ENCODE measurements around the gene CSRP2. TPM values are rescaled to one million over a fixed set of nuclear protein-coding genes. Genes with fewer than 3 reads are reported as not detected.

CSRP2 gene
- total RNA-seq, 4 donors from 2014 or later: 46.1 to 129 (median 74.8) TPM

DNA sequence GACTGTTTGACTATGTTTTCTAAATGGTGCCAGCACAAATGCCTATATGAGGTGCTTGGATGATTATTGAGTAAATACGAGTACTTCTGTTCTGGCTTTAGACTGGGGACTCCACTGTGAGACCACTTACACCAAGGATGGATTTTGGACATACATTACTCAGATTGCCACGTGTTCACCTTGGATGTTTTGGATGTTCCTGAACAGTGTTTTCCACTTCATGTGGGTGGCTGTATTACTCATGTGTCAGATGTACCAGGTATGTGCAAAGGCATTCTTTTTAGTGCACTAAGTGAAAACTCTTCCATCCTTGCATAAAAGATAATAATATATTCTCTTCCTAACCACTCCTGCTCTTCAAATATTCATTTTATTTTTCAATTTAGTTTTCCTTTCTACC lies 30.7 kb downstream of the CSRP2 start:
- H3K36me3 ChIP-seq: peaks cover 12 to 67% (median 33%) of the 10 kb centered on the region in 4 donors
- no peak overlapping the region for H3K27ac ChIP-seq (replicated peaks in 1 of 4)
- H3K4me1 ChIP-seq: no peaks in the 10 kb centered on the region
- no peak for DNase-seq (ENCODE audit: extremely low spot score)
- 88% methylated on average over 2 of the region's 2 CpGs for WGBS
- intact Hi-C loops (cut with DNase I): no loop called here
- TF ChIP-seq POLR2AphosphoS5 (IDR thresholded peaks at IDR 0.05) (no peak), EP300 (IDR thresholded peaks at IDR 0.05) (no peak), POLR2A (IDR thresholded peaks at IDR 0.05; ENCODE audit: low read depth) (no peak)
- TF ChIP-seq, protein P1, sequence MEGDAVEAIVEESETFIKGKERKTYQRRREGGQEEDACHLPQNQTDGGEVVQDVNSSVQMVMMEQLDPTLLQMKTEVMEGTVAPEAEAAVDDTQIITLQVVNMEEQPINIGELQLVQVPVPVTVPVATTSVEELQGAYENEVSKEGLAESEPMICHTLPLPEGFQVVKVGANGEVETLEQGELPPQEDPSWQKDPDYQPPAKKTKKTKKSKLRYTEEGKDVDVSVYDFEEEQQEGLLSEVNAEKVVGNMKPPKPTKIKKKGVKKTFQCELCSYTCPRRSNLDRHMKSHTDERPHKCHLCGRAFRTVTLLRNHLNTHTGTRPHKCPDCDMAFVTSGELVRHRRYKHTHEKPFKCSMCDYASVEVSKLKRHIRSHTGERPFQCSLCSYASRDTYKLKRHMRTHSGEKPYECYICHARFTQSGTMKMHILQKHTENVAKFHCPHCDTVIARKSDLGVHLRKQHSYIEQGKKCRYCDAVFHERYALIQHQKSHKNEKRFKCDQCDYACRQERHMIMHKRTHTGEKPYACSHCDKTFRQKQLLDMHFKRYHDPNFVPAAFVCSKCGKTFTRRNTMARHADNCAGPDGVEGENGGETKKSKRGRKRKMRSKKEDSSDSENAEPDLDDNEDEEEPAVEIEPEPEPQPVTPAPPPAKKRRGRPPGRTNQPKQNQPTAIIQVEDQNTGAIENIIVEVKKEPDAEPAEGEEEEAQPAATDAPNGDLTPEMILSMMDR (IDR thresholded peaks at IDR 0.05): no peak
- H3K4me3 ChIP-seq: no peak overlapping the region
- no peaks in the 10 kb centered on the region for H3K27me3 ChIP-seq
- H3K9me3 ChIP-seq: no peaks in the 10 kb centered on the region

DNA sequence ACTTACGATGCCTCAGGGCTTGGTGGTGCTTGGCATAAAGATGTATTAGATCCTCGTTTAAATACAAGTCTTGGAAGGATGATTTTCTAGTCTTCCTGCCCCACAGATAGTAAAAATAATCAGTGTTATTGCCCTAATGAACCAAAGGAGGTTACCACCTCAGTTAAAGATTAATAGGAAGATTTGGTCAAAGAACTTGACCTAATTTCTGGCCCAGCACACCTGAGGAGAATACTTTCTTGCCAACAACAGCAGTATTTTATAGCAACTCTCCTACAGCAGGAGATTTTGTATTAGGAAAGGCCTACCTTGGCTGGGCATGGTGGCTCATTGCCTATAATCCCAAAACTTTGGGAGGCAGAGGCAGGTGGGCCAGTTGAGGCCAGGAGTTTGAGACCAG lies 31.6 kb downstream of the CSRP2 start:
- WGBS: 86% methylated on average over 2 of the region's 2 CpGs
- TF ChIP-seq POLR2A (IDR thresholded peaks at IDR 0.05; ENCODE audit: low read depth) (no peak), POLR2AphosphoS5 (IDR thresholded peaks at IDR 0.05) (no peak), EP300 (IDR thresholded peaks at IDR 0.05) (no peak)
- TF ChIP-seq, protein P1 (IDR thresholded peaks at IDR 0.05): no peak
- intact Hi-C loops (cut with DNase I): no loop called here

DNA sequence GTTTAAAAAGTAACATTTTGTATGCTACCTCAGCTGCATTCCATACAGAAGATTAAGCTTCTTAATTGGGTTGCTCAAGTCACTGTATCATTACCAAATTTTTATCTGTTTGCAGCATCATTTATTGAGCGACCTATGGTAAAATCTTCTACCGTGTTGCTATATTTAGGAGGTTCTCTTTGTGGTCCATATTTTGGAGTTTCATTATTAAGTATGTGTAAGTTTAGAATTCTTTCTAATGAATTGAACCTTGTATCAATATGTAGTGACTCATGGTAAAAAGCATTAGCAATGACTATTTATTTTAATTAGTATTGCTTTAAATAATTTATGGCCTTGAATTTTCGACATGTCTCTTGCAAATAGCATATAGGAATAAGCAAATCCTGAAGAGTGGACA lies 42.2 kb downstream of the CSRP2 start:
- no peaks in the 10 kb centered on the region for H3K4me1 ChIP-seq
- 61% methylated on average over 3 of the region's 3 CpGs for WGBS
- peaks cover 0 to 10% (median 0%) of the 10 kb centered on the region in 4 donors for H3K9me3 ChIP-seq
- TF ChIP-seq POLR2A (IDR thresholded peaks at IDR 0.05; ENCODE audit: low read depth): no peak
- TF ChIP-seq, protein P1 (IDR thresholded peaks at IDR 0.05): no peak
- TF ChIP-seq EP300 (IDR thresholded peaks at IDR 0.05): no peak
- no peak for TF ChIP-seq POLR2AphosphoS5 (IDR thresholded peaks at IDR 0.05)
- intact Hi-C loops (cut with DNase I): no loop called here
- H3K27me3 ChIP-seq: no peaks in the 10 kb centered on the region
- H3K27ac ChIP-seq (replicated peaks in 1 of 4): no peak overlapping the region
- H3K4me3 ChIP-seq: no peak overlapping the region
- peaks cover 0 to 37% (median 14%) of the 10 kb centered on the region in 4 donors for H3K36me3 ChIP-seq
- no peak for DNase-seq (ENCODE audit: extremely low spot score)

More for the DNA sequence above, 31.6 kb downstream of the CSRP2 start:
- Histone ChIP-seq H3K9me3 (no peaks in the 10 kb centered on the region), H3K36me3 (peaks cover 12 to 67% (median 37%) of the 10 kb centered on the region in 4 donors), H3K4me1 (no peaks in the 10 kb centered on the region), H3K27ac (replicated peaks in 1 of 4) (no peak overlapping the region), H3K27me3 (no peaks in the 10 kb centered on the region), H3K4me3 (no peak overlapping the region)
- DNase-seq (ENCODE audit: extremely low spot score): no peak

DNA sequence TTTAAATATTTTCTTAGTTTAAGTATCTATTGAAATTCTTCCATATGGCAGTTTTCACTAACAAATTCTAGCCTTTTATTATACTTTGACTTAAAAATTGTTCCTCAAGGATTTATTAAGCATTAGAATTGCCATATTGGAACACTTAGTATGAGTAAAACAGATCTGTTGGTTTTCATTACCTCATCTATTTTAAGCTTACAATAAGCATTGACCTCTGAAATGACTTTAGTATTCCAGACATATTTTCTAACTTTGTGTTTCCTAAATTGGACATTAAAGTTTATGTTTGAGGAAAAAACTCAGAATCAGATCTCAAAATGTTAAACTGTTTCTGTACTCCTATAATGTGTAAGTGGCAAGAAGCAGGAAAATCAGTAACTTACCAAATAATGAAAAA lies 48.4 kb downstream of the CSRP2 start:
- Histone ChIP-seq H3K9me3 (peaks cover 0 to 10% (median 0%) of the 10 kb centered on the region in 4 donors), H3K4me1 (peaks cover 0 to 4% (median 0%) of the 10 kb centered on the region in 4 donors), H3K4me3 (no peak overlapping the region), H3K36me3 (peaks cover 0 to 56% (median 33%) of the 10 kb centered on the region in 4 donors), H3K27ac (replicated peaks in 1 of 4) (no peak overlapping the region), H3K27me3 (no peaks in the 10 kb centered on the region)
- no peak for TF ChIP-seq POLR2AphosphoS5 (IDR thresholded peaks at IDR 0.05)
- TF ChIP-seq POLR2A (IDR thresholded peaks at IDR 0.05; ENCODE audit: low read depth): no peak
- TF ChIP-seq EP300 (IDR thresholded peaks at IDR 0.05): no peak
- TF ChIP-seq, protein P1 (IDR thresholded peaks at IDR 0.05): no peak
- intact Hi-C loops (cut with DNase I): no loop called here
- no peak for DNase-seq (ENCODE audit: extremely low spot score)
